ENCODE results near the gene HEPH.
"Not testable (repeated sequence)": the region's sequence is repeated elsewhere in the genome, so short reads cannot be mapped to it uniquely, and the experiment has no call there.

GRCh38 chrX:66121354-66121753, 42.7 kb upstream of the HEPH start:
- TF ChIP-seq TAF1 (IDR thresholded peaks at IDR 0.05; ENCODE audit: low read depth, low read length); MAX (IDR thresholded peaks at IDR 0.05); CTCF (IDR thresholded peaks at IDR 0.05; ENCODE audit: control extremely low read depth in 1 of 3, insufficient read depth in 1 of 3, low read depth in 1 of 3, low read length in 3 of 3); EP300 (IDR thresholded peaks at IDR 0.05; ENCODE audit: borderline replicate concordance in 1 of 2, low read depth in 2 of 2, low read length in 2 of 2); RAD21 (IDR thresholded peaks at IDR 0.05 in 1 of 2, conservative IDR thresholded peaks at IDR 0.05 in 1 of 2; ENCODE audit: low read depth in 2 of 2, low read length in 2 of 2): not testable (repeated sequence)
